ENCODE data around the gene SLC22A23. TPM values are rescaled to one million over a fixed set of nuclear protein-coding genes. Genes with fewer than 3 reads are reported as not detected.

Gene SLC22A23
- total and polyA plus RNA-seq, 2 experiments from 2014 or later: 6.1 to 38.3 TPM

GRCh38 chr6:3272911-3273547 lies 183.8 kb downstream of the SLC22A23 start:
- peaks cover 13% of the 10 kb centered on the region for H3K4me1 Mint-ChIP-seq
- Histone ChIP-seq H3K27me3 (ENCODE audit: insufficient read depth) (no peaks in the 10 kb centered on the region), H4K20me1 (replicated peaks; ENCODE audit: insufficient read depth) (peaks cover 21% of the 10 kb centered on the region), H3K27ac (ENCODE audit: low read depth) (no peak overlapping the region), H2AFZ (no peak overlapping the region), H3K79me2 (replicated peaks; ENCODE audit: insufficient read depth) (peaks cover 12% of the 10 kb centered on the region; the same call in 1 of the 2 replicates), H3K4me3 (no peak overlapping the region), H3K4me1 (ENCODE audit: insufficient read depth) (no peaks in the 10 kb centered on the region), H3K9me2 (ENCODE audit: insufficient read depth) (no peaks in the 10 kb centered on the region), H3K4me2 (no peak overlapping the region), H3F3A (replicated peaks; ENCODE audit: low read depth) (0 out of 2 replicates have a peak, but pooled peaks cover 11% of the 10 kb centered on the region), H3K36me3 (ENCODE audit: insufficient read depth) (peaks cover 18% of the 10 kb centered on the region)
- H3K27ac Mint-ChIP-seq: no peak overlapping the region
- peaks cover 65% of the 10 kb centered on the region for H3K36me3 Mint-ChIP-seq (ENCODE audit: low read depth)
- H3K4me3 Mint-ChIP-seq: no peak overlapping the region
- ATAC-seq (peak; percentile 20; the same call in 2 of the 3 replicates), DNase-seq (ENCODE audit: low spot score) (no peak)
- TF ChIP-seq REST (IDR thresholded peaks at IDR 0.05; ENCODE audit: unreplicated experiment) (no peak), EZH2 (IDR thresholded peaks at IDR 0.05; ENCODE audit: low read depth, unreplicated experiment) (no peak), NANOG (IDR thresholded peaks at IDR 0.05; ENCODE audit: borderline replicate concordance) (no peak), ETS1 (IDR thresholded peaks at IDR 0.05) (no peak), ZNF331 (CRISPR knock-in tag; IDR thresholded peaks at IDR 0.05; ENCODE audit: low read depth) (no peak), ZNF462 (CRISPR knock-in tag; IDR thresholded peaks at IDR 0.05) (no peak), STAT1 (IDR thresholded peaks at IDR 0.05; ENCODE audit: unreplicated experiment) (no peak), POLR2AphosphoS5 (IDR thresholded peaks at IDR 0.05; ENCODE audit: low read depth) (no peak), JUNB (IDR thresholded peaks at IDR 0.05; ENCODE audit: unreplicated experiment) (no peak), CTCF (conservative IDR thresholded peaks at IDR 0.05; ENCODE audit: low read depth in 2 of 2) (no peak), EZH2phosphoT487 (IDR thresholded peaks at IDR 0.05; ENCODE audit: unreplicated experiment) (no peak), ZNF114 (CRISPR knock-in tag; IDR thresholded peaks at IDR 0.05) (no peak)
- peaks cover 19% of the 10 kb centered on the region for H3K27me3 Mint-ChIP-seq (ENCODE audit: insufficient read depth, low read depth, poor library complexity)
- no peaks in the 10 kb centered on the region; the same call in 2 of the 3 replicates for H3K9me3 Mint-ChIP-seq
